Progenitor cell of endocrine pancreas (in vitro differentiated cells): Measurements from ENCODE around the gene TFE3. TPM values are rescaled to one million over a fixed set of nuclear protein-coding genes. Genes with fewer than 3 reads are reported as not detected.
"Not testable (repeated sequence)": the region's sequence is repeated elsewhere in the genome, so short reads cannot be mapped to it uniquely, and the experiment has no call there.

Experiments used
- DNase-seq: peaks from one replicate; pipeline ENCODE4 v3.0.0; 2021; ENCODE audit warnings: low spot score; ENCODE audit not compliant: unreplicated experiment
- H3K27ac Mint-ChIP-seq: 2 replicates; pipeline ENCODE4 v1.8.0; 2021; ENCODE audit warnings: mild to moderate bottlenecking, moderate library complexity, mixed read lengths
- H3K27me3 Mint-ChIP-seq: 2 replicates; pipeline ENCODE4 v1.8.0; 2021; ENCODE audit warnings: mixed read lengths
- H3K36me3 Mint-ChIP-seq: 2 replicates; pipeline ENCODE4 v1.8.0; 2022; ENCODE audit warnings: mixed read lengths; ENCODE audit not compliant: insufficient read depth
- H3K4me1 Mint-ChIP-seq: 2 replicates; pipeline ENCODE4 v1.8.0; 2021; ENCODE audit warnings: low read depth, mixed read lengths
- H3K4me3 Mint-ChIP-seq: 2 replicates; pipeline ENCODE4 v1.8.0; 2021; ENCODE audit warnings: low read depth, mild to moderate bottlenecking, moderate library complexity, mixed read lengths
- H3K9me3 Mint-ChIP-seq: 2 replicates; pipeline ENCODE4 v1.8.0; 2021; ENCODE audit warnings: low read depth, mixed read lengths
- CTCF ChIP-seq: fragments of 200-600 bp; sonication (generic); IDR thresholded peaks from one replicate; pipeline ENCODE4 v1.5.0; 2021; ENCODE audit warnings: antibody characterized with exemption, mild to moderate bottlenecking; ENCODE audit not compliant: unreplicated experiment
- total RNA-seq: library from RNA; stranded (reverse); gene quantifications from 2 replicates; pipeline ENCODE4 v1.2.1, GENCODE V29; 2021

Gene TFE3
- total RNA-seq, 1 donor from 2014 or later: 39.7 TPM

DNA sequence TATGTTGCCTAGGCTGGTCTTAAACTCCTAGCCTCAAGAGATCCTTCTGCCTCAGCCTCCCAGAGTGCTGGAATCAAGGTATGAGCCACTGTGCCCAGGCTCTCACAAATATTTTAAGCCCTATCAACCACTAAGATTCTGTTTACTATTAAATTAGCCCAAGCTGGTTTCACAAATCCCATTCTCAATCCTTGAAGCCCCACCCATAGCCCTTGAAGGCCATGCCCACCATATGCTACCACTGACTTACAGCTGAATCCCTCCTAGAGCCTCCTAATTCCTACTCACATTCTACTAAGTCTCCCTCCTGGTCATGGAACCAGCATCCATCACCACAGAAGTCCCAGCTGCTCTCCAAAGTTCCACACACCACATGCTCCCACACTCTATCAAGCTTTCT is 50.8 kb downstream of the TFE3 start:
- Mint-ChIP-seq H3K27ac (no peak overlapping the region), H3K9me3 (peaks cover 14% of the 10 kb centered on the region), H3K27me3 (no peaks in the 10 kb centered on the region), H3K4me1 (no peaks in the 10 kb centered on the region), H3K4me3 (no peak overlapping the region), H3K36me3 (peaks cover 22% of the 10 kb centered on the region)
- no peak for TF ChIP-seq CTCF
- no peak for DNase-seq

- H3K9me3 Mint-ChIP-seq: peaks cover 4% of the 10 kb centered on the region
- no peak overlapping the region for H3K27ac Mint-ChIP-seq
- peaks cover 14% of the 10 kb centered on the region for H3K36me3 Mint-ChIP-seq
- no peaks in the 10 kb centered on the region for H3K4me1 Mint-ChIP-seq
- no peak for TF ChIP-seq CTCF
- H3K4me3 Mint-ChIP-seq: no peak overlapping the region
- no peaks in the 10 kb centered on the region for H3K27me3 Mint-ChIP-seq
- no peak for DNase-seq
Observed at GRCh38 chrX:48989483-48989882, 53.7 kb downstream of the TFE3 start.

DNA sequence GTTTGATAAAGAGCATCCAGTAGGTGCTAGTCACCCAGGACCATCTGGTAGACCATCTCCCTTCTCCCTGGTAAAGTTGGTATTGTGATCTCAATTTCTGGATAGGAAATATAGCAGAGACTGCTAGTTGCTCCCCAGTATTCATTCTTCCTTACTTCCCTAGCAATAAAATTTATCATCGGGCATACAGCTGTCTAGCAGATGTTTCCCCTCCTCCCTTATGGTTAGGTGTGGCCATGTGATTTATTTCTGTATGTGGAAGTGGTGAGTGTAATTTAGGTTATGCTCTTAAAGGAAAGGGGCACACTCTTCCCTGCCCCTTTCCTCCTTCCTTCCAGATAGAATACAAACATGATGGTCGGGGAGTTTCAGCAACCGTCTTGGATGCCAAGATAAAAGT is 59.3 kb downstream of the TFE3 start:
- Mint-ChIP-seq H3K9me3 (peaks cover 2% of the 10 kb centered on the region), H3K27ac (no peak overlapping the region), H3K4me3 (no peak overlapping the region), H3K4me1 (no peaks in the 10 kb centered on the region), H3K27me3 (no peaks in the 10 kb centered on the region), H3K36me3 (peaks cover 6% of the 10 kb centered on the region)
- no peak for TF ChIP-seq CTCF
- no peak for DNase-seq

DNA sequence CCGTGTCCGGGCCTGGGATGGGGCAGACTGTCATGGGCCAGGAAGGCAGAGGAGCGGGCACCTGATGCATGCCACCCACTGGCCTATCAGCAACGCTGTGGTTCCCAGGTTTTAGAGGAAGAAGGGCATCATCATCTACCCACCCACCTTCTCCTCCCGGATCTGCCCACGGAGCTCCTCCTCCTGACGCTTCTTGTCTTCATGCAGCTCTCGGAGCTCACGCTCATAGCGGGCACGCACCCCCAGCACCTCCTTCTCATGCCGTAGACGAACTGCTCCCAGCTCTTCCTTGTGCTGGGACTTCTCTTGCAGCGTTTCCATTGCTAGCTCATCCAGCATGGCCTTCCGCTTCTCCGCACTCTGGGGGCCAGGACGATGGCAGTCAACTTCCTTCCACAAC is 60.1 kb downstream of the TFE3 start:
- H3K9me3 Mint-ChIP-seq: peaks cover 6% of the 10 kb centered on the region
- peaks cover 10% of the 10 kb centered on the region for H3K36me3 Mint-ChIP-seq
- no peak overlapping the region for H3K4me3 Mint-ChIP-seq
- DNase-seq: no peak
- H3K4me1 Mint-ChIP-seq: no peaks in the 10 kb centered on the region
- no peak for TF ChIP-seq CTCF
- no peak overlapping the region for H3K27ac Mint-ChIP-seq
- no peaks in the 10 kb centered on the region for H3K27me3 Mint-ChIP-seq

GRCh38 chrX:48981178-48981577 is 62.0 kb downstream of the TFE3 start:
- H3K36me3 Mint-ChIP-seq: peaks cover 13% of the 10 kb centered on the region
- no peaks in the 10 kb centered on the region for H3K27me3 Mint-ChIP-seq
- peaks cover 6% of the 10 kb centered on the region for H3K9me3 Mint-ChIP-seq
- H3K4me1 Mint-ChIP-seq: no peaks in the 10 kb centered on the region
- no peak overlapping the region for H3K4me3 Mint-ChIP-seq
- no peak for DNase-seq
- TF ChIP-seq CTCF: no peak
- H3K27ac Mint-ChIP-seq: no peak overlapping the region

DNA sequence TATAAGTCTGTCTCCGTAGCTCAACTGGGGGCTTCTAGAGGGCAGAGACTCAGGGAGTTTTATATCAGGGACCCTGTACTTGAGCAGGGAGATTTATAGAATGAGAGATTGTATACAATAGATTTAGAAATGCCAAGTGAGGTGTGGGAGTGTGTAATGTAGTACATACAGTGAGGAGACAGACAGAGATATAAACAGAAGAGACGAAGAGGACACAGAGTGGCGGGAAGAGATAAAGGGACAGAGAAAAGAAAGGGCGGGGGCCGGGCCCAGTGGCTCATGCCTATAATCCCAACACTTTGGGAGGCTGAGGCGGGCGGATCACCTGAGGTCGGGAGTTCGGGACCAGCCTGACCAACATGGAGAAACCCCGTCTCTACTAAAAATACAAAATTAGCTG is 62.8 kb downstream of the TFE3 start:
- H3K36me3 Mint-ChIP-seq: peaks cover 17% of the 10 kb centered on the region
- DNase-seq, H3K4me1 Mint-ChIP-seq, H3K27ac Mint-ChIP-seq, H3K9me3 Mint-ChIP-seq, H3K27me3 Mint-ChIP-seq, H3K4me3 Mint-ChIP-seq: not testable (repeated sequence)

Other genes with a start within 250 kb of the TFE3 start
- gene HDAC6, start 241.3 kb downstream of the TFE3 start, total RNA-seq: 234 and 261 TPM in 2 replicates
- gene ERAS, start 216.8 kb downstream of the TFE3 start, total RNA-seq: 0.31 TPM in 1 of 2 replicates, not detected in the other
- gene PCSK1N, start 207.7 kb downstream of the TFE3 start, total RNA-seq: 55.4 and 58.3 TPM in 2 replicates
- gene TIMM17B, start 145.6 kb downstream of the TFE3 start, total RNA-seq: 68.1 and 73.8 TPM in 2 replicates
- 71.5 and 75.4 TPM in 2 replicates for gene PQBP1, start 145.4 kb downstream of the TFE3 start, total RNA-seq
- gene SLC35A2, start 131.7 kb downstream of the TFE3 start, total RNA-seq: 33.9 and 34.9 TPM in 2 replicates
- 9.9 and 10.4 TPM in 2 replicates for gene PIM2, start 124.3 kb downstream of the TFE3 start, total RNA-seq
- 52.5 and 53.3 TPM in 2 replicates for gene OTUD5, start 85.8 kb downstream of the TFE3 start, total RNA-seq
- gene KCND1, start 71.5 kb downstream of the TFE3 start, total RNA-seq: 8.0 and 8.2 TPM in 2 replicates
- 89.9 and 98.4 TPM in 2 replicates for gene GRIPAP1, start 41.1 kb downstream of the TFE3 start, total RNA-seq
- gene CCDC120, start 15.6 kb upstream of the TFE3 start, total RNA-seq: 27.1 and 27.9 TPM in 2 replicates
- gene PRAF2, start 30.6 kb upstream of the TFE3 start, total RNA-seq: 22.6 and 24.1 TPM in 2 replicates
- 44.9 and 55.0 TPM in 2 replicates for gene WDR45, start 36.5 kb upstream of the TFE3 start, total RNA-seq
- 15.6 and 16.5 TPM in 2 replicates for gene GPKOW, start 80.4 kb upstream of the TFE3 start, total RNA-seq
- 3.1 and 5.0 TPM in 2 replicates for gene MAGIX, start 119.4 kb upstream of the TFE3 start, total RNA-seq
- 3.9 and 6.3 TPM in 2 replicates for gene PLP2, start 128.5 kb upstream of the TFE3 start, total RNA-seq
- gene PRICKLE3, start 143.0 kb upstream of the TFE3 start, total RNA-seq: 6.2 and 8.8 TPM in 2 replicates
- gene SYP, start 156.8 kb upstream of the TFE3 start, total RNA-seq: 10.1 and 11.4 TPM in 2 replicates
- gene CACNA1F, start 190.0 kb upstream of the TFE3 start, total RNA-seq: 0.19 and 0.64 TPM in 2 replicates
- 16.0 and 17.7 TPM in 2 replicates for gene CCDC22, start 192.1 kb upstream of the TFE3 start, total RNA-seq
- gene FOXP3, start 221.4 kb upstream of the TFE3 start, total RNA-seq: 0.24 and 0.33 TPM in 2 replicates
- 9.4 and 10.2 TPM in 2 replicates for gene PPP1R3F, start 226.4 kb upstream of the TFE3 start, total RNA-seq